Esophagus squamous epithelium (tissue), 4 donors: ENCODE results near the gene PLCH2.

Source experiments
- CTCF ChIP-seq, 6 experiments: fragments of 450-650 bp in 4 of 6; fragments of 200-600 bp in 2 of 6; sonication (generic) in 2 of 6; IDR thresholded peaks; one replicate each; pipeline ENCODE4 v1.5.1; 2016 to 2019; ENCODE audit warnings: antibody characterized with exemption in 6 of 6, mild to moderate bottlenecking in 4 of 6, moderate library complexity in 4 of 6
- POLR2A ChIP-seq, 4 donors: fragments of 450-650 bp; IDR thresholded peaks; one replicate each; pipeline ENCODE4 v1.6.1; 2017; ENCODE audit warnings: antibody characterized with exemption in 4 of 4, mild to moderate bottlenecking in 4 of 4, moderate library complexity in 3 of 4

- no peak for TF ChIP-seq CTCF (IDR thresholded peaks at IDR 0.05)
- TF ChIP-seq POLR2A (IDR thresholded peaks at IDR 0.05) = no peak
Observed at GRCh38 chr1:2430592-2430973, 45.5 kb upstream of the PLCH2 start.
